Neuron (in vitro differentiated cells): ENCODE measurements around the gene CDKN2A.
A peak's percentile ranks its signal among the peaks of the same experiment; 100 is the strongest.

Experiments
- H2AFZ ChIP-seq: one replicate; pipeline ENCODE4 v1.6.1; 2013; ENCODE audit warnings: low read depth, mild to moderate bottlenecking, inconsistent platforms, low read length, moderate library complexity
- H3K27me3 ChIP-seq: one replicate; pipeline ENCODE4 v1.6.1; 2013; ENCODE audit warnings: low read length; ENCODE audit not compliant: insufficient read depth
- H3K36me3 ChIP-seq: one replicate; pipeline ENCODE4 v1.6.1; 2013; ENCODE audit warnings: low read length; ENCODE audit not compliant: insufficient read depth
- H3K4me1 ChIP-seq: one replicate; pipeline ENCODE4 v1.6.1; 2013; ENCODE audit warnings: low read length; ENCODE audit not compliant: insufficient read depth
- H3K4me3 ChIP-seq: 2 replicates; pipeline ENCODE4 v1.5.1; 2013; ENCODE audit warnings: mild to moderate bottlenecking, low read length, moderate library complexity
- H3K9me3 ChIP-seq: one replicate; pipeline ENCODE4 v1.6.1; 2013; ENCODE audit warnings: low read length

CDKN2A gene

GRCh38 chr9:21997480-21997879, 3.3 kb upstream of the CDKN2A start:
- peaks cover 70% of the 10 kb centered on the region for H3K27me3 ChIP-seq
- H3K4me1 ChIP-seq = peaks cover 21% of the 10 kb centered on the region
- H2AFZ ChIP-seq = no peak overlapping the region
- H3K4me3 ChIP-seq = no peak overlapping the region
- H3K9me3 ChIP-seq = no peaks in the 10 kb centered on the region
- no peaks in the 10 kb centered on the region for H3K36me3 ChIP-seq

- peaks cover 72% of the 10 kb centered on the region for H3K27me3 ChIP-seq
- no peaks in the 10 kb centered on the region for H3K36me3 ChIP-seq
- peaks cover 21% of the 10 kb centered on the region for H3K4me1 ChIP-seq
- H2AFZ ChIP-seq = no peak overlapping the region
- no peaks in the 10 kb centered on the region for H3K9me3 ChIP-seq
- H3K4me3 ChIP-seq = no peak overlapping the region
Measured at GRCh38 chr9:21996858-21997257, 2.7 kb upstream of the CDKN2A start.

GRCh38 chr9:21996438-21996837, 2.2 kb upstream of the CDKN2A start:
- Histone ChIP-seq H2AFZ (no peak overlapping the region), H3K9me3 (no peaks in the 10 kb centered on the region), H3K27me3 (peaks cover 77% of the 10 kb centered on the region), H3K4me1 (peaks cover 21% of the 10 kb centered on the region), H3K36me3 (no peaks in the 10 kb centered on the region), H3K4me3 (no peak overlapping the region)

- peak overlapping the region; percentile 54 for H3K4me3 ChIP-seq
- peaks cover 77% of the 10 kb centered on the region for H3K27me3 ChIP-seq
- H3K4me1 ChIP-seq = peaks cover 21% of the 10 kb centered on the region
- peak overlapping the region; percentile 92 for H2AFZ ChIP-seq
- no peaks in the 10 kb centered on the region for H3K36me3 ChIP-seq
- no peaks in the 10 kb centered on the region for H3K9me3 ChIP-seq
Measured at GRCh38 chr9:21995666-21996398, 1.6 kb upstream of the CDKN2A start.

- Histone ChIP-seq H2AFZ (peak overlapping the region; percentile 92), H3K4me3 (peak overlapping the region; percentile 54), H3K27me3 (peaks cover 77% of the 10 kb centered on the region), H3K36me3 (no peaks in the 10 kb centered on the region), H3K9me3 (no peaks in the 10 kb centered on the region), H3K4me1 (peaks cover 21% of the 10 kb centered on the region)
Measured at GRCh38 chr9:21995006-21995665, 944 bp upstream of the CDKN2A start.

GRCh38 chr9:21994556-21995005, 389 bp upstream of the CDKN2A start, which contains the start of gene CDKN2B-AS1:
CDKN2B-AS1 (plus strand) TSS chr9:21994791.
- H3K36me3 ChIP-seq = no peaks in the 10 kb centered on the region
- H2AFZ ChIP-seq = peak within 1 kb of the TSS; percentile 92
- peak within 1 kb of the TSS; percentile 54 for H3K4me3 ChIP-seq
- peaks cover 3% of the 10 kb centered on the region for H3K9me3 ChIP-seq
- H3K4me1 ChIP-seq = peaks cover 21% of the 10 kb centered on the region
- H3K27me3 ChIP-seq = peaks cover 80% of the 10 kb centered on the region

- H3K9me3 ChIP-seq = peaks cover 6% of the 10 kb centered on the region
- H3K27me3 ChIP-seq = peaks cover 90% of the 10 kb centered on the region
- no peak overlapping the region for H3K4me3 ChIP-seq
- peaks cover 21% of the 10 kb centered on the region for H3K4me1 ChIP-seq
- no peak overlapping the region for H2AFZ ChIP-seq
- no peaks in the 10 kb centered on the region for H3K36me3 ChIP-seq
Measured at GRCh38 chr9:21993007-21993406, 1.2 kb downstream of the CDKN2A start.

GRCh38 chr9:21991072-21991959, 2.9 kb downstream of the CDKN2A start:
- Histone ChIP-seq H3K4me3 (no peak overlapping the region), H3K9me3 (peaks cover 6% of the 10 kb centered on the region), H3K27me3 (peaks cover 82% of the 10 kb centered on the region), H2AFZ (no peak overlapping the region), H3K4me1 (peaks cover 21% of the 10 kb centered on the region), H3K36me3 (no peaks in the 10 kb centered on the region)

- Histone ChIP-seq H3K27me3 (peaks cover 76% of the 10 kb centered on the region), H2AFZ (no peak overlapping the region), H3K36me3 (no peaks in the 10 kb centered on the region), H3K4me3 (no peak overlapping the region), H3K9me3 (peaks cover 6% of the 10 kb centered on the region), H3K4me1 (peaks cover 10% of the 10 kb centered on the region)
Measured at GRCh38 chr9:21989440-21990189, 4.6 kb downstream of the CDKN2A start.

- peaks cover 77% of the 10 kb centered on the region for H3K27me3 ChIP-seq
- peaks cover 6% of the 10 kb centered on the region for H3K9me3 ChIP-seq
- H3K36me3 ChIP-seq = no peaks in the 10 kb centered on the region
- no peak overlapping the region for H2AFZ ChIP-seq
- no peak overlapping the region for H3K4me3 ChIP-seq
- H3K4me1 ChIP-seq = peaks cover under 1% of the 10 kb centered on the region
Measured at GRCh38 chr9:21988056-21988990, 5.9 kb downstream of the CDKN2A start.

- no peak overlapping the region for H3K4me3 ChIP-seq
- no peaks in the 10 kb centered on the region for H3K4me1 ChIP-seq
- no peaks in the 10 kb centered on the region for H3K36me3 ChIP-seq
- H3K27me3 ChIP-seq = peaks cover 74% of the 10 kb centered on the region
- H3K9me3 ChIP-seq = peaks cover 6% of the 10 kb centered on the region
- H2AFZ ChIP-seq = no peak overlapping the region
Measured at GRCh38 chr9:21985964-21986667, 8.1 kb downstream of the CDKN2A start.
